ENCODE measurements around the gene PRAMEF17.

DNA sequence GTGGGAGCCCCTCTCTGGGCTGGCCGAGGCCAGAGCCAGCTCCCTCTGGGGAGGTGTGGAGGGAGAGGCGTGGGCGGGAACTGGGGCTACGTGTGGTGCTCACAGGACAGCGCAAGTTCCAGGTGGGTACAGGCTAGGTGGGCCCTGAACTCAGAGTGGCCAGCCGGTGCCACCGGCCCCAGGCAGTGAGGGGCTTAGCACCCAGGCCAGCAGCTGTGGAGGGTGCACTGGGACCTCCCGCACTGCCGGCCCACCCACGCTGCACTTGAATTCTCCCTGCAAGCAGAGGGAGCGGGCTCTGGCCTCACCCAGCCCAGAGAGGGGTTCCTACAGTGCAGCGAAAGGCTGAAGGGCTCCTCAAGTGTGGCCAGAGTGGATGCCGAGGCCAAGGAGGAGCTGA, 41.1 kb downstream of the PRAMEF17 start:
- TF ChIP-seq, protein P1, sequence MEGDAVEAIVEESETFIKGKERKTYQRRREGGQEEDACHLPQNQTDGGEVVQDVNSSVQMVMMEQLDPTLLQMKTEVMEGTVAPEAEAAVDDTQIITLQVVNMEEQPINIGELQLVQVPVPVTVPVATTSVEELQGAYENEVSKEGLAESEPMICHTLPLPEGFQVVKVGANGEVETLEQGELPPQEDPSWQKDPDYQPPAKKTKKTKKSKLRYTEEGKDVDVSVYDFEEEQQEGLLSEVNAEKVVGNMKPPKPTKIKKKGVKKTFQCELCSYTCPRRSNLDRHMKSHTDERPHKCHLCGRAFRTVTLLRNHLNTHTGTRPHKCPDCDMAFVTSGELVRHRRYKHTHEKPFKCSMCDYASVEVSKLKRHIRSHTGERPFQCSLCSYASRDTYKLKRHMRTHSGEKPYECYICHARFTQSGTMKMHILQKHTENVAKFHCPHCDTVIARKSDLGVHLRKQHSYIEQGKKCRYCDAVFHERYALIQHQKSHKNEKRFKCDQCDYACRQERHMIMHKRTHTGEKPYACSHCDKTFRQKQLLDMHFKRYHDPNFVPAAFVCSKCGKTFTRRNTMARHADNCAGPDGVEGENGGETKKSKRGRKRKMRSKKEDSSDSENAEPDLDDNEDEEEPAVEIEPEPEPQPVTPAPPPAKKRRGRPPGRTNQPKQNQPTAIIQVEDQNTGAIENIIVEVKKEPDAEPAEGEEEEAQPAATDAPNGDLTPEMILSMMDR (IDR thresholded peaks at IDR 0.05) = no peak
- TF ChIP-seq POLR2A (IDR thresholded peaks at IDR 0.05) = no peak
